Ishikawa (cell line): ENCODE results near the gene MLLT3.

Experiments
- CEBPB ChIP-seq: IDR thresholded peaks from 2 replicates; pipeline ENCODE4 v1.6.1; 2012
- CREB1 ChIP-seq: IDR thresholded peaks from 2 replicates; pipeline ENCODE4 v1.6.1; 2012; ENCODE audit warnings: low read depth
- EGR1 ChIP-seq: IDR thresholded peaks from 2 replicates; pipeline ENCODE4 v1.6.1; 2012
- EP300 ChIP-seq: IDR thresholded peaks from 2 replicates; pipeline ENCODE4 v1.6.1; 2012; ENCODE audit warnings: borderline replicate concordance
- FOXM1 ChIP-seq: IDR thresholded peaks from 2 replicates; pipeline ENCODE4 v1.6.1; 2012; ENCODE audit warnings: low read depth, borderline replicate concordance
- MAX ChIP-seq: IDR thresholded peaks from 2 replicates; pipeline ENCODE4 v1.6.1; 2012
- NFIC ChIP-seq: IDR thresholded peaks from 2 replicates; pipeline ENCODE4 v1.6.1; 2012
- RAD21 ChIP-seq: IDR thresholded peaks from 2 replicates; pipeline ENCODE4 v1.6.1; 2012; ENCODE audit warnings: low read depth
- REST ChIP-seq: IDR thresholded peaks from 2 replicates; pipeline ENCODE4 v1.6.1; 2012; ENCODE audit warnings: low read depth, mild to moderate bottlenecking
- TAF1 ChIP-seq: IDR thresholded peaks from 2 replicates; pipeline ENCODE4 v1.6.1; 2012; ENCODE audit warnings: low read depth, mild to moderate bottlenecking
- TCF12 ChIP-seq: IDR thresholded peaks from 2 replicates; pipeline ENCODE4 v1.6.1; 2012; ENCODE audit warnings: low read depth
- USF1 ChIP-seq: IDR thresholded peaks from 2 replicates; pipeline ENCODE4 v1.6.1; 2012
- YY1 ChIP-seq: IDR thresholded peaks from 2 replicates; pipeline ENCODE4 v1.6.1; 2012; ENCODE audit warnings: low read depth
- ZBTB7A ChIP-seq: IDR thresholded peaks from 2 replicates; pipeline ENCODE4 v1.6.1; 2012; ENCODE audit warnings: low read depth

- TF ChIP-seq FOXM1 (no peak), REST (no peak), YY1 (no peak), RAD21 (no peak), EGR1 (no peak), EP300 (no peak), TAF1 (no peak), TCF12 (no peak), CEBPB (no peak), USF1 (no peak), NFIC (no peak), MAX (no peak), CREB1 (no peak), ZBTB7A (no peak)
Measured at GRCh38 chr9:20407013-20407412, 215.3 kb downstream of the MLLT3 start.
